HG03196 (cell line): Measurements from ENCODE around the gene LYPD3.
"Not testable (repeated sequence)": the region's sequence is repeated elsewhere in the genome, so short reads cannot be mapped to it uniquely, and the experiment has no call there.

ENCODE experiments used
- ATAC-seq: cut with Tn5 transposase; IDR thresholded peaks from one replicate; pipeline ENCODE4 v1.9.1; 2021; ENCODE audit not compliant: unreplicated experiment

The LYPD3 gene

GRCh38 chr19:43462785-43463380 lies 2.5 kb downstream of the LYPD3 start:
- no peak for ATAC-seq

GRCh38 chr19:43462383-43462782 lies 3.0 kb downstream of the LYPD3 start:
- no peak for ATAC-seq

- ATAC-seq, result no peak
These were observed 4.1 kb downstream of the LYPD3 start for GRCh38 chr19:43461303-43461702.

- no peak for ATAC-seq
These were observed 4.9 kb downstream of the LYPD3 start for GRCh38 chr19:43460362-43461016.

- ATAC-seq, result no peak
These were observed 7.6 kb downstream of the LYPD3 start for GRCh38 chr19:43457809-43458208.

- ATAC-seq, result no peak
These were observed 9.9 kb downstream of the LYPD3 start for GRCh38 chr19:43455321-43456113.

- ATAC-seq, result no peak
These were observed 11.4 kb downstream of the LYPD3 start for GRCh38 chr19:43454031-43454430.

- no peak for ATAC-seq
These were observed 12.8 kb downstream of the LYPD3 start for GRCh38 chr19:43452582-43452981.

- no peak for ATAC-seq
These were observed 14.8 kb downstream of the LYPD3 start for GRCh38 chr19:43450545-43450997.

GRCh38 chr19:43447655-43448054 lies 17.8 kb downstream of the LYPD3 start:
- ATAC-seq, result no peak

- ATAC-seq, result no peak
These were observed 18.5 kb downstream of the LYPD3 start for GRCh38 chr19:43446746-43447489.

- no peak for ATAC-seq
These were observed 20.0 kb downstream of the LYPD3 start for GRCh38 chr19:43445426-43445825.

GRCh38 chr19:43444531-43445287 lies 20.7 kb downstream of the LYPD3 start:
- ATAC-seq, result no peak

GRCh38 chr19:43444091-43444490 lies 21.3 kb downstream of the LYPD3 start:
- not testable (repeated sequence) for ATAC-seq

GRCh38 chr19:43441716-43442115 lies 23.7 kb downstream of the LYPD3 start:
- ATAC-seq, result no peak

GRCh38 chr19:43439709-43440063 lies 25.7 kb downstream of the LYPD3 start:
- no peak for ATAC-seq

- ATAC-seq, result no peak
These were observed 26.2 kb downstream of the LYPD3 start for GRCh38 chr19:43439032-43439708.

- no peak for ATAC-seq
These were observed 26.9 kb downstream of the LYPD3 start for GRCh38 chr19:43438291-43439031.

- ATAC-seq, result no peak
These were observed 27.7 kb downstream of the LYPD3 start for GRCh38 chr19:43437712-43438111.
